ENCODE results near the gene FKBP1C. TPM values are rescaled to one million over a fixed set of nuclear protein-coding genes. Genes with fewer than 3 reads are reported as not detected.

Gene FKBP1C
- polyA plus RNA-seq, 1 donor (not counting 4 experiments of a cell fraction or from before 2014, with no cell fraction given), result 4.6 TPM

- H3K27me3 ChIP-seq (ENCODE audit: control insufficient read depth, extremely low read depth, insufficient read depth, low read length), result no peaks in the 10 kb centered on the region
- H3K27ac ChIP-seq (ENCODE audit: control insufficient read depth, insufficient read depth, low read length), result no peak overlapping the region
Observed at GRCh38 chr6:63249875-63250482, 38.7 kb downstream of the FKBP1C start.

GRCh38 chr6:63259153-63259552 is 47.9 kb downstream of the FKBP1C start:
- no peak for DNase-seq (ENCODE audit: low read depth, low spot score)
- Histone ChIP-seq H3K36me3 (ENCODE audit: control insufficient read depth in 2 of 2, extremely low read depth in 1 of 2, insufficient read depth in 2 of 2, low read length in 2 of 2) (no peaks in the 10 kb centered on the region), H3K9me1 (ENCODE audit: control insufficient read depth, extremely low read depth, insufficient read depth, low read length) (no peaks in the 10 kb centered on the region), H3K9me3 (ENCODE audit: control insufficient read depth, low read depth, low read length) (no peaks in the 10 kb centered on the region), H3K9ac (ENCODE audit: control insufficient read depth, extremely low read depth, insufficient read depth, low read length) (no peak overlapping the region), H2AFZ (ENCODE audit: control insufficient read depth, low read length) (no peak overlapping the region), H3K27ac (ENCODE audit: control insufficient read depth, insufficient read depth, low read length) (no peak overlapping the region), H3K4me2 (ENCODE audit: control insufficient read depth, extremely low read depth, insufficient read depth, low read depth, low read length) (no peak overlapping the region), H3K27me3 (ENCODE audit: control insufficient read depth, extremely low read depth, insufficient read depth, low read length) (no peaks in the 10 kb centered on the region), H3K4me1 (ENCODE audit: control insufficient read depth, extremely low read depth, insufficient read depth, low read length) (no peaks in the 10 kb centered on the region), H3K4me3 (ENCODE audit: control insufficient read depth in 2 of 3, extremely low read depth in 1 of 3, insufficient read depth in 2 of 3, low read depth in 1 of 3, low read length in 3 of 3) (no peak overlapping the region), H4K20me1 (ENCODE audit: control insufficient read depth, extremely low read depth, insufficient read depth, low read length) (no peaks in the 10 kb centered on the region), H3K79me2 (ENCODE audit: control insufficient read depth, insufficient read depth, low read length) (no peaks in the 10 kb centered on the region)
- no peak for TF ChIP-seq CTCF (optimal IDR thresholded peaks at IDR 0.05 in 1 of 3, IDR thresholded peaks at IDR 0.05 in 1 of 3, conservative IDR thresholded peaks at IDR 0.05 in 1 of 3; ENCODE audit: extremely low read depth in 1 of 3, insufficient read depth in 2 of 3, low read length in 3 of 3)
- TF ChIP-seq EZH2 (IDR thresholded peaks at IDR 0.05; ENCODE audit: low read length), result no peak
- dilution Hi-C loops (cut with MboI; ENCODE audit: extremely low pct_ligation_motif_present, low sequenced_read_pairs), result no loop called here
- no peak for FAIRE-seq

More at GRCh38 chr6:63249875-63250482, 38.7 kb downstream of the FKBP1C start:
- Histone ChIP-seq H3K9me1 (ENCODE audit: control insufficient read depth, extremely low read depth, insufficient read depth, low read length) (no peaks in the 10 kb centered on the region), H2AFZ (ENCODE audit: control insufficient read depth, low read length) (no peak overlapping the region), H3K9me3 (ENCODE audit: control insufficient read depth, low read depth, low read length) (no peaks in the 10 kb centered on the region), H3K36me3 (ENCODE audit: control insufficient read depth in 2 of 2, extremely low read depth in 1 of 2, insufficient read depth in 2 of 2, low read length in 2 of 2) (no peaks in the 10 kb centered on the region), H4K20me1 (ENCODE audit: control insufficient read depth, extremely low read depth, insufficient read depth, low read length) (no peaks in the 10 kb centered on the region), H3K4me1 (ENCODE audit: control insufficient read depth, extremely low read depth, insufficient read depth, low read length) (no peaks in the 10 kb centered on the region), H3K9ac (ENCODE audit: control insufficient read depth, extremely low read depth, insufficient read depth, low read length) (no peak overlapping the region), H3K79me2 (ENCODE audit: control insufficient read depth, insufficient read depth, low read length) (no peaks in the 10 kb centered on the region), H3K4me2 (ENCODE audit: control insufficient read depth, extremely low read depth, insufficient read depth, low read depth, low read length) (no peak overlapping the region), H3K4me3 (ENCODE audit: control insufficient read depth in 2 of 3, extremely low read depth in 1 of 3, insufficient read depth in 2 of 3, low read depth in 1 of 3, low read length in 3 of 3) (no peak overlapping the region)
- no peak for FAIRE-seq
- dilution Hi-C loops (cut with MboI; ENCODE audit: extremely low pct_ligation_motif_present, low sequenced_read_pairs), result no loop called here
- DNase-seq (ENCODE audit: low read depth, low spot score), result no peak
- no peak for TF ChIP-seq EZH2 (IDR thresholded peaks at IDR 0.05; ENCODE audit: low read length)
- no peak for TF ChIP-seq CTCF (optimal IDR thresholded peaks at IDR 0.05 in 1 of 3, IDR thresholded peaks at IDR 0.05 in 1 of 3, conservative IDR thresholded peaks at IDR 0.05 in 1 of 3; ENCODE audit: extremely low read depth in 1 of 3, insufficient read depth in 2 of 3, low read length in 3 of 3)

Measured in keratinocyte (primary cell).